ENCODE results near the gene GOLGA7B.

The GOLGA7B gene

GRCh38 chr10:97851341-97852001 lies 1.8 kb downstream of the GOLGA7B start:
- POLR2A ChIA-PET: no interaction called here
- no peak overlapping the region for H3K4me3 ChIP-seq (ENCODE audit: low read depth, low read length)
- CTCF ChIA-PET: interaction anchor here (1.1 kb wide), 1 partner anchor 59 kb away, joined by 3 read pairs; no protein-coding TSS in a partner anchor
- no peak for TF ChIP-seq CTCF (IDR thresholded peaks at IDR 0.05; ENCODE audit: insufficient read depth, low read length, missing control alignments)
- DNase-seq (ENCODE audit: low read depth, low spot score): no peak

GRCh38 chr10:97852277-97852676 lies 2.6 kb downstream of the GOLGA7B start:
- no peak overlapping the region for H3K4me3 ChIP-seq (ENCODE audit: low read depth, low read length)
- DNase-seq (ENCODE audit: low read depth, low spot score): no peak
- ChIA-PET POLR2A (no interaction called here), CTCF (interaction anchor here (0.9 kb wide), 1 partner anchor 60 kb away, joined by 4 read pairs; no protein-coding TSS in a partner anchor)
- no peak for TF ChIP-seq CTCF (IDR thresholded peaks at IDR 0.05; ENCODE audit: insufficient read depth, low read length, missing control alignments)

- ChIA-PET POLR2A (no interaction called here), CTCF (interaction anchor here (0.9 to 1.1 kb wide), 2 partner anchors 9 to 61 kb away, joined by 3 to 4 read pairs; no protein-coding TSS in a partner anchor)
- no peak for DNase-seq (ENCODE audit: low read depth, low spot score)
- no peak overlapping the region for H3K4me3 ChIP-seq (ENCODE audit: low read depth, low read length)
- TF ChIP-seq CTCF (IDR thresholded peaks at IDR 0.05; ENCODE audit: insufficient read depth, low read length, missing control alignments): no peak
Measured at GRCh38 chr10:97852840-97853405, 3.3 kb downstream of the GOLGA7B start.

GRCh38 chr10:97854743-97855142 lies 5.1 kb downstream of the GOLGA7B start:
- no peak for DNase-seq (ENCODE audit: low read depth, low spot score)
- ChIA-PET CTCF (no interaction called here), POLR2A (no interaction called here)
- H3K4me3 ChIP-seq (ENCODE audit: low read depth, low read length): no peak overlapping the region
- TF ChIP-seq CTCF (IDR thresholded peaks at IDR 0.05; ENCODE audit: insufficient read depth, low read length, missing control alignments): no peak

GRCh38 chr10:97858001-97858439 lies 8.4 kb downstream of the GOLGA7B start:
- POLR2A ChIA-PET: no interaction called here
- H3K4me3 ChIP-seq (ENCODE audit: low read depth, low read length): no peak overlapping the region
- TF ChIP-seq CTCF (IDR thresholded peaks at IDR 0.05; ENCODE audit: insufficient read depth, low read length, missing control alignments): no peak
- CTCF ChIA-PET: interaction anchor here (2.7 kb wide), 1 partner anchor 66 kb away, joined by 10 read pairs; no protein-coding TSS in a partner anchor
- no peak for DNase-seq (ENCODE audit: low read depth, low spot score)

- POLR2A ChIA-PET: no interaction called here
- H3K4me3 ChIP-seq (ENCODE audit: low read depth, low read length): no peak overlapping the region
- peak; percentile 14 for DNase-seq (ENCODE audit: low read depth, low spot score)
- TF ChIP-seq CTCF (IDR thresholded peaks at IDR 0.05; ENCODE audit: insufficient read depth, low read length, missing control alignments): no peak
- CTCF ChIA-PET: interaction anchor here (1.4 to 3.1 kb wide), 5 partner anchors 9 to 106 kb away, joined by 3 to 22 read pairs (median 8); no protein-coding TSS in a partner anchor
Measured at GRCh38 chr10:97861097-97861750, 11.6 kb downstream of the GOLGA7B start.
